Measurements from ENCODE around the gene SPNS2.

The SPNS2 gene

DNA sequence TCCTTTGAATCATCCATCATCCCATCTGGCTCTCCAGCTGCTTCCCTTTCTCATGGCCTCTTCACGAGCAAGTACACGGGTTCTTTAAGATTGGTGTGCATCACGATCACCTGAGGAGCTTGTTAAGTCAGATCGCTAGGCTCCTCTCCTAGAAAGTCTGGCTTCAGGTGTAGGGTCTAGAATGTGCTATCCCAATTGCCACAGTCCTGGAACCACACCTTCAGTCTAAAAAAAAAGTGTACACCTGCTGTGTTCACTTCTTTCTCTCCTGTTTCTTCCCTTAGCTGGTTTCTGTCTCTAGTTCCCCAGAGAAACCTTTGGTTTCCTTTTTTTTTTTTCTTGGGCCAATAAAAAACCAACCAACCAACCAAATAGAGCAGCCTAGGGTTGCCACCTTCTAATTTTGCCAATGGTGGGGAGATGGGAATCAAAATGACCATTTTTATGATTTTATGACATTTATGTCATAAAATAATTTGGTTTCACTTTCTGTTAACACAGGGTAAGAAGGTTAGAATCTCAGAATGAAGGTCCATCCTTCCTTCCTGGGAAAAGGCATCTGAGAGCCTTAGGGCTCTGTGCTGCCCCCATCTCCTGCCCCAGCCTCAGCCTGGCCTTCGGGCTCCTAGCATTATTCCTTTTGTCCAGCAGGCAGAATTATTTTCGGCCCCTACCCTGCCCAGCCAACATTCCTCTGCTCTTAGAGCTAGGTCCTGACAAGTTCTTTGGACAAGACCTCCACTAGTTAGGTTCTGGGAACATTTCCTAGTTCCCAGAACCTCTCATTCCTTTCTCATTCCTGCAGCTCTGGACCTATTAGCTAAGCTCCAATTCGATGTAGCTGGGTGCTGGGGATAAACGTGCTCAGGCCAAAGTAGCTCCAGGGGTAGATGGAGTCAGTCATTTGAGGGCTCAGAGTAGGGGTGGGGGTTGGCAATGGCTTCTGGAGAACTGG is 63.6 kb downstream of the SPNS2 start:
- no peak overlapping the region for H3K4me3 ChIP-seq (ENCODE audit: low read depth, low read length)
- TF ChIP-seq, protein P1, sequence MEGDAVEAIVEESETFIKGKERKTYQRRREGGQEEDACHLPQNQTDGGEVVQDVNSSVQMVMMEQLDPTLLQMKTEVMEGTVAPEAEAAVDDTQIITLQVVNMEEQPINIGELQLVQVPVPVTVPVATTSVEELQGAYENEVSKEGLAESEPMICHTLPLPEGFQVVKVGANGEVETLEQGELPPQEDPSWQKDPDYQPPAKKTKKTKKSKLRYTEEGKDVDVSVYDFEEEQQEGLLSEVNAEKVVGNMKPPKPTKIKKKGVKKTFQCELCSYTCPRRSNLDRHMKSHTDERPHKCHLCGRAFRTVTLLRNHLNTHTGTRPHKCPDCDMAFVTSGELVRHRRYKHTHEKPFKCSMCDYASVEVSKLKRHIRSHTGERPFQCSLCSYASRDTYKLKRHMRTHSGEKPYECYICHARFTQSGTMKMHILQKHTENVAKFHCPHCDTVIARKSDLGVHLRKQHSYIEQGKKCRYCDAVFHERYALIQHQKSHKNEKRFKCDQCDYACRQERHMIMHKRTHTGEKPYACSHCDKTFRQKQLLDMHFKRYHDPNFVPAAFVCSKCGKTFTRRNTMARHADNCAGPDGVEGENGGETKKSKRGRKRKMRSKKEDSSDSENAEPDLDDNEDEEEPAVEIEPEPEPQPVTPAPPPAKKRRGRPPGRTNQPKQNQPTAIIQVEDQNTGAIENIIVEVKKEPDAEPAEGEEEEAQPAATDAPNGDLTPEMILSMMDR (conservative IDR thresholded peaks at IDR 0.05; ENCODE audit: low read depth, low read length): no peak

DNA sequence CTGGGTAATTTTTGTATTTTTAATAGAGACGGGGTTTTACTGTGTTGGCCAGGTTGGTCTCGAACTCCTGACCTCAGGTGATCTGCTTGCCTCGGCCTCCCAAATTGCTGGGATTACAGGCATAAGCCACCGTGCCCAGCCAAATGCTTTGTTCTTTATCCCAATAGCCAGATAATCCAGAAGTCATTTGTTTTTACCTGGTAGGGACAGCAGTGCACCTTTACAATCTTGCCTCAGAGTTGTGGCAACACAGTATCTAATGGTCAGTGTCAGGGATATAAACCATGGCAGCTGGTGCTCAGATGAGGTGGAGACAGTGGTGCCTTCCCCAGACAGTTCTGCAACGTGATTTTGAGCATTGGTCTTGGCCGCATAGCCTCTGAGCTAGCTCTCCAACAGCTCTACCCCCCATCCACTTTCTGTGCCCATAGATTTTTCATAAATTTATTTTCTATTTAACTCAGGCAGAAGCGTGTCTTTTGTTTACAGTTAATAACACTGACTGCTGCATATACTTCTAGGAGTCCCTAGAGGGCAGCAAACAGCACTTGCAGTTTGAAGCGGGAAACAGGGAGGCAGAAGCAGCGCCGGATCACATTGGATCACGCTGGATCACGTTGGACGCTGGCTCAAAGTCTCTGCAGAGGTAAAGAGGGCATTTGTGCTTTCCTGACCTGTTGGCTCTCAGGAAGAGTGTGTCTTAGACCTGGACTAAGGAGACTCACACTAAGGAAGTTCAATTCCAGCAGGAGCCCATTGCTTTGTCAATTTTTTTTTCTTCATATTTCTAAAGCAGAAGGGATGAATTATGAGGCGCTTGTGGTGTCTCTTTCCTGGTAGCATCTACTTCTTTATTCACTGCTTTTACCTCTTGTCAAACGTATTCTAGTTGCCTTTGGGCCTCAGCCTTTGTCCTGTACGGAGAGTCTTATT is 66.8 kb downstream of the SPNS2 start:
- no peak overlapping the region for H3K4me3 ChIP-seq (ENCODE audit: low read depth, low read length)
- TF ChIP-seq, protein P1 (conservative IDR thresholded peaks at IDR 0.05; ENCODE audit: low read depth, low read length): peak; percentile 92
- DNase-seq (ENCODE audit: low read depth): peak; percentile 88

More for the DNA sequence above, 63.6 kb downstream of the SPNS2 start:
- no peak for DNase-seq (ENCODE audit: low read depth)

DNA sequence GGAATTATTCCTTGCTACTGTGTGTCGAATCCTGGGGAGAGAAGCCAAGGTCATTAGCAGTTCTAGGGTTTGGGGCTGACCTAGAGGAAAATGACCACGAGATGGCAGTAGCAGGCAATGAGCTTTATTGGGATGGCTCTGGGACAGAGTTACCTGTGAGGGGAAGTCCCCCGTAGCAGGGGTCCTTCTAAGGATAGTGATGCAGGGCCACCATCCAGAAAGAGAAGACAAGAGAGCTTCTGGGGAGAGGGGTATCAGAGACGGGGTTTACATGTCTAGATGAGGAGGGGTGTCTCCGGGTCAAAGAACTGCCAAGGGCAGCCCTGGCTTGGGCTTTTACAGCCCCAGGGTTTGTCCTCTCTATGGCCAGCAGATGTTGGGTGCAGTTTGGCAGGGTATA is 68.1 kb downstream of the SPNS2 start:
- TF ChIP-seq, protein P1 (conservative IDR thresholded peaks at IDR 0.05; ENCODE audit: low read depth, low read length): peak; percentile 87
- no peak overlapping the region for H3K4me3 ChIP-seq (ENCODE audit: low read depth, low read length)
- peak; percentile 66 for DNase-seq (ENCODE audit: low read depth)

DNA sequence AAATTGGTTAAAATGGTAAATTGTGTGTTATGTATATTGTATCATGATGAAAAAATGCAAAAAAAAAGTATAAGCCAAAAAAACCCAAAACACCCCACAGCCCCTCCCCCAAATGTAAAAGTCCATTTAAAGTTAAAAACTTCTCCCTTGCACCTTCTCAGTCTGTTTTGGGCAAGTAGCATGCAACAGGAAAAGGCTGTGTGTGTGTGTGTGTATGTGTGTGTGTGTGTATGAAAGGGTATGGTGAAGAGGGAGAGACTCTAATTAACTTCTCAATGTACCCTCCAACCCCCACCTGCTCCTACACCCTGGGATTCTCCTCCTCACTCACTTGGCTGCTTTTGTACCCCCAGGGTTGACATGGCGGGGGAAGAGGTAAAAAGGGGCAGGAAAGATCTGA is 70.9 kb downstream of the SPNS2 start:
- no peak for DNase-seq (ENCODE audit: low read depth)
- no peak overlapping the region for H3K4me3 ChIP-seq (ENCODE audit: low read depth, low read length)
- TF ChIP-seq, protein P1 (conservative IDR thresholded peaks at IDR 0.05; ENCODE audit: low read depth, low read length): no peak

DNA sequence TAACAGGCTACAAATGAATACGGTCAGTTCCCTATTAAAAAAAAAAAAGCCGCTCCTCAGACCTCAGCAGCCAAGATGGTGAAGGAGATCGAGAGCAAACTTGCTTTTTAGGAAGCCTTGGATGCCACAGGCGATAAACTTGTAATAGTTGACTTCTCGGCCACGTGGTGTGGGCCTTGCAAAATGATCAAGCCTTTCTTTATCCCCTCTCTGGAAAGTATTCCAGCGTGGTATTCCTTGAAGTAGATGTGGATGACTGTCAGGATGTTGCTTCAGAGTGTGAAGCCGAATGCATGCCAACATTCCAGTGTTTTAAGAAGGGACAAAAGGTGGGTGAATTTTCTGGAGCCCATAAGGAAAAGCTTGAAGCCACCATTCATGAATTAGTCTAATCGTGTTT is 73.5 kb downstream of the SPNS2 start:
- TF ChIP-seq, protein P1 (conservative IDR thresholded peaks at IDR 0.05; ENCODE audit: low read depth, low read length): no peak
- DNase-seq (ENCODE audit: low read depth): no peak
- H3K4me3 ChIP-seq (ENCODE audit: low read depth, low read length): no peak overlapping the region

DNA sequence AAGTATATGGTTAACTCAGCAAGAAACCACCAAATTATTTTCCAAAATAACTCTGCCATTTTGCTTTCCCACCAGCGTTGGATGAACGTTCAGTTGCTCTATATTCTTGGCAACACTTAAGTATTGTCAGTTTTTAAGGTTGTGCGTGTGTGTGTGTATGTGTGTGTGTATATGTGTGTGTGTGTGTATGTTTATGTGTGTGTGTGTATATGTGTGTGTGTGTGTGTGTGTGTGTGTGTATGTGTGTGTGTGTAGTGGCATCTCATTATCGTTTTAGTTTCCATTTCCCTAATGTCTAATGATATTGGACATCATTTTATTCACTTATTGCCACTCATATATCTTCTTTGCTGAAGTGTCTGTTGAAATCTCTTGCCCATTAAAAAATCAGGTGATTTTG is 74.4 kb downstream of the SPNS2 start:
- TF ChIP-seq, protein P1 (conservative IDR thresholded peaks at IDR 0.05; ENCODE audit: low read depth, low read length): no peak
- DNase-seq (ENCODE audit: low read depth): no peak
- no peak overlapping the region for H3K4me3 ChIP-seq (ENCODE audit: low read depth, low read length)
